ENCODE data around the gene ASTN2. TPM values are rescaled to one million over a fixed set of nuclear protein-coding genes. Genes with fewer than 3 reads are reported as not detected.

ASTN2 gene
- total RNA-seq, 4 donors from 2014 or later = 0.94 to 5.6 (median 3.7) TPM

- WGBS, 2 donors = 68 to 75% methylated on average over 3 of the region's 3 CpGs
- Histone ChIP-seq H3K9me3 (no peaks in the 10 kb centered on the region), H3K4me1 (peaks cover 7 to 11% of the 10 kb centered on the region in 2 donors), H3K27me3 (no peaks in the 10 kb centered on the region), H3K4me3 (replicated peaks in 1 of 3) (no peak overlapping the region), H3K27ac (no peak overlapping the region), H3K36me3 (no peaks in the 10 kb centered on the region)
- TF ChIP-seq POLR2A (IDR thresholded peaks at IDR 0.05) (no peak), CTCF (IDR thresholded peaks at IDR 0.05) (no peak)
- intact Hi-C loops (cut with DNase I) = no loop called here
- no peak for DNase-seq
These were observed 947.0 kb downstream of the ASTN2 start for GRCh38 chr9:116467740-116468351.

GRCh38 chr9:116466271-116467235 lies 948.3 kb downstream of the ASTN2 start:
- 59 to 65% methylated on average over 5 of the region's 5 CpGs for WGBS, 2 donors
- Histone ChIP-seq H3K27ac (peak overlapping the region in 1 of 3 donors; percentile 1), H3K9me3 (no peaks in the 10 kb centered on the region), H3K36me3 (no peaks in the 10 kb centered on the region), H3K27me3 (no peaks in the 10 kb centered on the region), H3K4me1 (peaks cover 7% of the 10 kb centered on the region in 2 donors), H3K4me3 (replicated peaks in 1 of 3) (no peak overlapping the region)
- TF ChIP-seq POLR2A (IDR thresholded peaks at IDR 0.05) (no peak), CTCF (IDR thresholded peaks at IDR 0.05) (no peak)
- intact Hi-C loops (cut with DNase I) = no loop called here
- DNase-seq = no peak

GRCh38 chr9:116465576-116466270 lies 949.1 kb downstream of the ASTN2 start:
- Histone ChIP-seq H3K4me3 (replicated peaks in 1 of 3) (no peak overlapping the region), H3K27me3 (no peaks in the 10 kb centered on the region), H3K27ac (peak overlapping the region in 1 of 3 donors; percentile 1), H3K36me3 (no peaks in the 10 kb centered on the region), H3K9me3 (no peaks in the 10 kb centered on the region), H3K4me1 (peaks cover 0 to under 1% of the 10 kb centered on the region in 2 donors)
- no peak for DNase-seq
- TF ChIP-seq POLR2A (IDR thresholded peaks at IDR 0.05) = no peak
- no peak for TF ChIP-seq CTCF (IDR thresholded peaks at IDR 0.05)
- 63 to 78% methylated on average over 9 of the region's 9 CpGs for WGBS, 2 donors
- intact Hi-C loops (cut with DNase I) = no loop called here

- no peak for TF ChIP-seq CTCF (IDR thresholded peaks at IDR 0.05)
- Histone ChIP-seq H3K27me3 (no peaks in the 10 kb centered on the region), H3K4me1 (no peaks in the 10 kb centered on the region), H3K27ac (no peak overlapping the region), H3K36me3 (no peaks in the 10 kb centered on the region), H3K9me3 (no peaks in the 10 kb centered on the region), H3K4me3 (replicated peaks in 1 of 3) (no peak overlapping the region)
- intact Hi-C loops (cut with DNase I) = no loop called here
- WGBS, 2 donors = 70 to 84% methylated on average over 12 of the region's 12 CpGs
- no peak for DNase-seq
These were observed 949.8 kb downstream of the ASTN2 start for GRCh38 chr9:116464987-116465571.

Measured in thyroid gland (tissue), 4 donors.